Superior temporal gyrus (tissue), 1 donor: ENCODE data around the gene ANKS6.
"Not testable (repeated sequence)": the region's sequence is repeated elsewhere in the genome, so short reads cannot be mapped to it uniquely, and the experiment has no call there.

Experiments used
- DNase-seq: peaks from one replicate; pipeline ENCODE4 v3.0.0-alpha.2; 2016; ENCODE audit errors: extremely low spot score

ANKS6 gene

DNA sequence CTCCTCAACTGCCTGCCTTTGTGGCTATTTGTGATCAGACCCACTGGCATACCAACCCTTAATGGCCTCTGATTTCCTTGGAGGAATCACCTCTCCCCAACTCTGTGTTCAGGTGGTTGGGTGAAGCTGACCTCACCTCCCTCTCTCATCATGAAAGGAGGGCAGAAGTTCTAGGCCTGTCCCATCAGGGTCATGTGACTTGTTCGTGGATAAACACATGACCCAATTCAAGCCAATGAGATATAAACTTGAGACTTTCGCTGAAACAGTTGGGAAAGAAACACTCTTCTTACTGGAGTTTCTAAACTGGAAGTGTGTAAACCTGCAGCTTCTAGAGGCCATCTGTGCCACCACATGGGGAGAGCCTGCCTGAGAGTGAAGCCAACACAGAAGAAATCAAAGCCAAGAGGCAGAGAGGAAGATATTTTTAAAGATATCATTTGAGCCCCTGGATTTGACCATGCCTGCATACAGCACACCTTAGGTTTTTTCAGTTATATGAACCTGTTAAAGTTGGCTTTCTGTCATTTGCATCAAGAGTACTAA is 93.4 kb downstream of the ANKS6 start:
- DNase-seq: no peak

DNA sequence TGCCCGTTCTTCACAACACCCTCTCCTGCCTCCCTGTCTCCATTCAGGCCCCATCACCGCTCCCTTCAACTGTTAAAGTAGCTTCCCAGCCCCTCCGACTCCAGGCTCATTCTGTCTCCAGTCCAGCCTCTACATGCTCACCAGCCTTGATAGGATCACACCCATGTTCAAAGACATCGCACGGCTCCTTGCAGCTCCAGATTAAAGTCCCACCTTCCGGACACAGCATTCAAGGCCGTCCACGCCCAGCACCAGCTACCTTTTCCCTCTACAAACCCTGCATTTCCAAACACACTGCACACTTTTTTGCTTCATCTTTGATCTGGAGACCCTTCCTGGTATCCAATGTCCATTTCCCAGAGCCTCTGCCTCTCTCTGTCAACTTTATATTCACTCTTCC is 94.0 kb downstream of the ANKS6 start:
- no peak for DNase-seq

DNA sequence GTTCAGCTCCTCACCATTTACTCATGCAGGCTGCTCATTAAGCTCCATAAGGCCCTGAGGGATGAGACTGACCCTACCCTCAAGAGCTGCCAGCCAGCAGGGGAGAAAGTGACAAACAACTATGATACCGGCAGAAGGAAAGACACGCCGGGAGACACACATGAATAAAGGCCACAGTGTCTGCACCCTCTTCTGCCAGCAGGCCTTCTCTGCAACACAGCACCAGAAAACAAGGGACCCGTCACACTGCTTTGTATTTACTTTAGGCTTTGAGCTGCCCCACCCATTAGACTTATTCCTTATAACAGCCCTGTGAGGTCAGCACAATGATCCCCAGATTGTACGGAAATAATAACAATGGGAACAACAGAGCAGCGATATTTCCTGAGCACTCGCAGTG is 94.8 kb downstream of the ANKS6 start:
- DNase-seq: no peak

DNA sequence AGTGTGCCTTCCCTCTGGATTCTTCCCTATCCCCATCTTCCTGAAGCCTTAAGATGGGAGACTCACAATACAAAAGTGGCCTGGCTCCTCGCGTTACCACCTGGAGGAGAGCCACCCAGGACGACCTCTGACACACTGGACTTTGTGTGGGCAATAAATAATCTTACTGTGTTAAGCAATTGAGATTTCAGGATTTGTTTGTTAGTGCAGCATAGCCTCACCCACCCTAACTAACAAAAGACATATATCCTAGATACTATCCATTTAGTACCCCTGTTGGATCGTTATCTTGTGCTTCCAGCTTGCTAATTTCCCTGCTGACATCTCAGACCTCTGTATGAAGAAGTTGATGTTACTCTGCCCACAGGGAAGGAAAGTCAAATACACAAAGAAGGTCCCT is 95.6 kb downstream of the ANKS6 start:
- no peak for DNase-seq

DNA sequence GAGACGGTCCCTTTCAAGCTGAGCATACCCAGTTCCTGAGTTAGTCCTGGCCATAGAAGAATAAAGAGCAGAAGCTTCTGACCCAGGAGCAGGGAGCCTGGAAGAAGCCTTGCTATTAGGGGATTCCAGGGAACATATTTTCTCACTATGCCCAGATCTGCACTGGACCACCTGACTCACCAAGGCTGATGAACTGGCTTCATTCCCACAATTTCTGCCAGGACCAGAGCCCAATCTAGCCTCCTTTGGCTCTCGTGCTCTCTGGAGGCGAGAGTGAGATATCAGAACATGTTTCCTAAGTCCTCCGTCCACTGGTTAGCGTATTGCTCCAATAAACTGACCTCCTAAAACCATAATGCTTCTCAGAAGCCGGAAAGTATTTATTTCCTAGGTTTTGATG is 97.5 kb downstream of the ANKS6 start:
- no peak for DNase-seq

- no peak for DNase-seq
Measured at GRCh38 chr9:98694943-98695342, 101.4 kb downstream of the ANKS6 start.

GRCh38 chr9:98692392-98692791 is 104.0 kb downstream of the ANKS6 start:
- no peak for DNase-seq

DNA sequence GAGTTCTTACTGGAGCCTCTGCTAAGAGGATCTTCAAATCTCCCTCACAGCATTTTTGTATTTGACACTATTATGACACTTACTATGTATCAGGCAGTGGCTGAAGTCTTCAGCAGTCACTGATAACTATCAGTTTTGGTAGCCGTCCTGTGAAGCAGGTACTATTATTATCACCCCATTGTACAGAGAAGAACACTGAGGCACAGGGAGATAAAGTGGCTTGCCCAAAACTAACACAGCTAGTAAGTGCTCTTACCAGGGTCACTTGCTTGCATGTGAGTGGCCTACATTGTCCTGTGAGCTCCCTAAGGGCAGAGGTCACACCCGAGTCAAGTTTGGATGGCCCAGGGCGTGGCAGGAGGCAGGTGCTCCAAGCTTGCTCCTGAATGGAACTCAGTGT is 104.5 kb downstream of the ANKS6 start:
- DNase-seq: no peak

DNA sequence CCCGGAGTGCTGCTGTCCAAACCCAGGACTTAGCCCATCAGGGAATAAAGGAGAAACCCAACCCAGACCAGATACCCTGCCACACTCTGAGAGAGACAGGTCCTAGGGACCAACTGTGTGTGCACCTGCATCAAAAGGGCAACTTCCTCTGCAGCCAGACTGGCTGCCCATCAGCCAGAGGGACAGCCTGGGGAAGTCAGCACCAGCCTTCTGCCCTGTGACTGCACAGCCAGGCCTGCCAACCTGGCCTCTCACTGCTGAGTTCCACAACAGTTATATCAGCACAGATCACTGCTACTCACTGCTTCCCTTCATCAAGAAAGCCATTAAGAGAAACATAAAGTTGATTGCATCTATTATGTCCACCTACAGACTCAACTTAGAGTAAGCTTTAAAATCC is 105.7 kb downstream of the ANKS6 start:
- no peak for DNase-seq

DNA sequence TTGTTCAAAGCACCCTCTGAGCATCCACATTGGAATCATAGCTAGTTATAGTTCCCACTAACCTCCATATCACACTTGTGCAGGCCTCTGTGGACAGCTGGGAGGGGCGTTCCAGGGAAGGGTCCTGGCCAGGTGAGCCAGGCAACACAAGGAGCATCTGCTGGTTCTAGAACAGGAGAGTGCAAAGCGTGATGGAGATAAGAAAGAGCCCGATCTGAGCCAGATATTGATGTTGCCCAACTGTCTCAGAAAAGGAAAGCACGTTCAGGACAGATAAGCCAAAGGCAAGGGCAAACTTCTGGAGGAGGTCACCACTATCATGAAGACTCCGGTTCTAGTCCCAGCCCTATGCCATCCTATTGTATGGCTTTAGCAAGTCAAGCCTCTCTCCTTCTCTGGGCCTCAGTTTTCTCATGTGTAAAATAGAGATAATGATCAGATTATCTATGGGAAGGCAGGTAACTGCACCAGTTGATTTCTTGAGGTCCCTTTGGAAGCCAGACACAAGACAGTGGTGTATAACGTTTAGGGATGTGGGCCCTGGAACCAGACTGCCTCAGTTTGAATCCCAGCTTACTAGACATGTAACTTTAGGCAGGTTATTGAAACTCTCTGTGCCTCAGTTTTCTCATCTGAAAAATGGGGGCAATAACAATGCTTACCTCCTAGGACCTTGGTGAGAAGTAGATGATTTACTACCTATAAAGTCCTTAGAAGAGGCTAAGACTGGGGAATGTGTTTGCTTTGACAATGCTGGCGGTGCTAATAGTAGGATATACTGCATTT is 107.5 kb downstream of the ANKS6 start:
- no peak for DNase-seq

- DNase-seq: no peak
Measured at GRCh38 chr9:98687911-98688310, 108.4 kb downstream of the ANKS6 start.

DNA sequence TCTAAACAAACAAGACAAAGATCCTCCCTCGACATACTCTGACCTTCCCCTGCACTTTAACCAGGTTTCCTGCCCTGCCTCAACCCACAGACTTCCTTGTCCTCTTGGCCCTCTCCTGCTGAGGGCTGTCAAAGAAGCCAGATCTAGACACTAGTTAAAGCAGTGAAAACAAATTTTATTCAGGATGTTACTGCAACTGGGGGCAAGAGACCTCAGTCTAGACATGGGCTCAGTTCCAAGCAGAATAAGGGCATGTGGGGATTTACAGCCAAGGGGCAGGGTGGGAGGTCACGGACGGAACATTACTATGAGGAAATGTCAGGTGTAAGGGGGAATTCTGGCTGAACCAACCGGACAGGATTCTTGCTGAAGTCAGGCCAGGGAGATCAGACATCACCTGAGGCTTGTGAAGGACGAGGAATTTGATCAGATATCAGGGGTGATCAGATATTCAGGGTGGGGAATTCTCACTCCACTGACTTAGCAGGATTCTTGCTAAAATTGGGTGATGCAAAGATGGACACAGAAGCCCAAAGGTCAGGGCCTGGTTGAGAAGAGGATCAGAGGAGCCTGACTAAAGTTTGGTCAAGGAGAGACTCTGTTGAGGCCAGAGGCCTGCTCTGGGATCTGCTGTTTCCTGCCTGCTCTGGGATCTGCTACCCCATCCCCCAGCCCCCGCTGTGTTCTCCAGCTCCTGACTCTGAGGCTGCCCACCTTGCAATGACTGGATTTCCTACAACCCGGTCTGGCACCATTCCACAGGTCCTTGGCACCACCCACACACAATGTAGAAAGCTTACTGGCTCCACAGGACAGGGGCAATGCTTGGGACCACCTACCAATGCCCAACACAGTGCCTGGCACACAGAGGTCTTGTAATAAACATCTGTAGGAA is 109.1 kb downstream of the ANKS6 start:
- no peak for DNase-seq

DNA sequence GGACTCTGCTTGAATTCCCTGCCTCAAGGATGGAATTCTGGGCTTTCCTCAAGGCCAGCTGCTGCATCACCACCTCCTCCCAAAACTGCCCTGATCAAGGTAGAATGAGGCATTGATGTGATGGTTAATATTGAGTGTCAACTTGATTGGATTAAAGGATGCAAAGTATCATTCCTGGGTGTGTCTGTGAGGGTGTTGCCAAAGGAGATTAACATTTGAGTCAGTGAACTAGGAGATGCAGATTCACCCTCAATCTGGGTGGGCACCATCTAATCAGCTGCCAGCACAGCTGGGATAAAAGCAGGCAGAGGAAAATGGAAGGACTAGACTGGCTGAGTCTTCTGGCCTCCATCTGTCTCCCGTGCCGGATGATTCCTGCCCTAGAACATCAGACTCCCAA is 111.5 kb downstream of the ANKS6 start:
- DNase-seq: not testable (repeated sequence)
